DOHH2 (cell line): ENCODE measurements around the gene TNFAIP2.
"Not testable (repeated sequence)": the region's sequence is repeated elsewhere in the genome, so short reads cannot be mapped to it uniquely, and the experiment has no call there.

ENCODE experiments used
- H3F3A ChIP-seq: fragments of 200-600 bp; sonication (generic), shearing (Covaris generic); 2 replicates; pipeline ENCODE4 v1.6.0; 2016; ENCODE audit warnings: antibody characterized with exemption, mild to moderate bottlenecking; ENCODE audit not compliant: control insufficient read depth, insufficient read depth
- H3K27ac ChIP-seq: fragments of 200-600 bp; sonication (generic); 2 replicates; pipeline ENCODE4 v1.5.1; 2014; ENCODE audit warnings: low read depth, mild to moderate bottlenecking, low read length, moderate library complexity
- H3K27me3 ChIP-seq: fragments of 200-600 bp; sonication (generic); 2 replicates; pipeline ENCODE4 v1.6.1; 2014; ENCODE audit warnings: mild to moderate bottlenecking, low read length, mixed read lengths; ENCODE audit not compliant: control insufficient read depth
- H3K36me3 ChIP-seq: fragments of 200-600 bp; sonication (generic); 2 replicates; pipeline ENCODE4 v1.6.1; 2014; ENCODE audit warnings: mild to moderate bottlenecking, low read length, moderate library complexity, mixed read lengths; ENCODE audit not compliant: control insufficient read depth
- H3K4me1 ChIP-seq: fragments of 200-600 bp; sonication (generic); 2 replicates; pipeline ENCODE4 v1.6.1; 2014; ENCODE audit warnings: mild to moderate bottlenecking, low read length, mixed read lengths; ENCODE audit not compliant: control insufficient read depth
- H3K4me2 ChIP-seq: fragments of 200-600 bp; sonication (generic); 2 replicates; pipeline ENCODE4 v1.6.0; 2014; ENCODE audit warnings: mild to moderate bottlenecking, low read length, moderate library complexity
- H3K4me3 ChIP-seq: fragments of 200-600 bp; sonication (generic); 2 replicates; pipeline ENCODE4 v1.5.1; 2014; ENCODE audit warnings: mild to moderate bottlenecking, low read length, mixed read lengths
- H3K79me2 ChIP-seq: fragments of 200-600 bp; sonication (generic); 2 replicates; pipeline ENCODE4 v1.6.1; 2014; ENCODE audit warnings: mild to moderate bottlenecking, low read length, mixed read lengths; ENCODE audit not compliant: control insufficient read depth
- H3K9me2 ChIP-seq: fragments of 200-600 bp; sonication (generic); replicated peaks from 2 replicates; pipeline ENCODE4 v1.6.1; 2014; ENCODE audit warnings: mild to moderate bottlenecking, low read length, mixed read lengths; ENCODE audit not compliant: control insufficient read depth
- H3K9me3 ChIP-seq: fragments of 200-600 bp; sonication (generic); 2 replicates; pipeline ENCODE4 v1.6.1; 2014; ENCODE audit warnings: antibody characterized with exemption, low read length, mixed read lengths; ENCODE audit not compliant: control insufficient read depth, insufficient read depth
- H4K20me1 ChIP-seq: fragments of 200-600 bp; sonication (generic); 2 replicates; pipeline ENCODE4 v1.6.0; 2014; ENCODE audit warnings: low read depth, mild to moderate bottlenecking, antibody characterized with exemption, low read length, moderate library complexity; ENCODE audit not compliant: control insufficient read depth, insufficient read depth
- CTCF ChIP-seq: fragments of 200-600 bp; sonication (generic); IDR thresholded peaks from one replicate; pipeline ENCODE4 v1.5.1; 2014; ENCODE audit warnings: antibody characterized with exemption, mild to moderate bottlenecking, low read depth, low read length; ENCODE audit not compliant: poor library complexity, severe bottlenecking
- EZH2phosphoT487 ChIP-seq: fragments of 200-600 bp; sonication (generic); IDR thresholded peaks from 2 replicates; pipeline ENCODE4 v1.6.1; 2017; ENCODE audit warnings: borderline replicate concordance, mild to moderate bottlenecking, antibody characterized with exemption, low read length, moderate library complexity, mixed read lengths

Gene TNFAIP2

GRCh38 chr14:103165323-103165722 lies 42.1 kb downstream of the TNFAIP2 start:
- TF ChIP-seq CTCF (no peak), EZH2phosphoT487 (no peak)
- H3K27me3 ChIP-seq, result peaks cover 24% of the 10 kb centered on the region
- H3K4me1 ChIP-seq, result no peaks in the 10 kb centered on the region
- no peak overlapping the region for H3K4me2 ChIP-seq
- H3K9me3 ChIP-seq, result peaks cover 24% of the 10 kb centered on the region
- no peaks in the 10 kb centered on the region for H3K79me2 ChIP-seq
- H3K9me2 ChIP-seq, result no peaks in the 10 kb centered on the region
- no peaks in the 10 kb centered on the region for H4K20me1 ChIP-seq
- no peaks in the 10 kb centered on the region for H3K36me3 ChIP-seq
- H3K4me3 ChIP-seq, result no peak overlapping the region
- no peak overlapping the region for H3K27ac ChIP-seq
- no peaks in the 10 kb centered on the region for H3F3A ChIP-seq

GRCh38 chr14:103169954-103170353 lies 46.7 kb downstream of the TNFAIP2 start:
- no peak overlapping the region for H3K4me2 ChIP-seq
- H3F3A ChIP-seq, result no peaks in the 10 kb centered on the region
- no peaks in the 10 kb centered on the region for H3K4me1 ChIP-seq
- H3K27me3 ChIP-seq, result peaks cover 6% of the 10 kb centered on the region; the same call in 1 of the 2 replicates
- no peak overlapping the region for H3K27ac ChIP-seq
- no peak overlapping the region for H3K4me3 ChIP-seq
- no peaks in the 10 kb centered on the region for H4K20me1 ChIP-seq
- no peaks in the 10 kb centered on the region for H3K79me2 ChIP-seq
- TF ChIP-seq CTCF (no peak), EZH2phosphoT487 (no peak)
- H3K9me2 ChIP-seq, result no peaks in the 10 kb centered on the region
- H3K9me3 ChIP-seq, result peaks cover 29% of the 10 kb centered on the region
- H3K36me3 ChIP-seq, result no peaks in the 10 kb centered on the region

DNA sequence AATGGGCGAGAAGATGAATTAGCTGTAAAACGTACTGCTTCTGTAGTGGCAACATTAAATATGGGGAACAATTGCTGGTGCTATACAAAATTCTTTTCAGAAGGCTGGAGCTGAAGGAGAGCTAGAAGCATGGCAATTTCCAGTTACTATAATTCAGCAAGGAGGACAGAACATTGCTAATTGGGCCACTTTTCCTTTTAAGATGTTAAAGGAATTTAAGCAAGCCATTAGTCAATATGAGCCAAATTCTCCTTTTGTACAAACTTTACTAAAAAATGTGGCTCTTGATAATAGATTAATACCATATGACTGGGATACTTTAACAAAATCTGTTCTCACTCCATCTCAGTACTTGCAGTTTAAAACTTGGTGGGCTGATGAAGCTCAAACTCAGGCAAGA lies 47.9 kb downstream of the TNFAIP2 start:
- H3K36me3 ChIP-seq, H3K4me3 ChIP-seq, H3K9me2 ChIP-seq, H3K79me2 ChIP-seq, H4K20me1 ChIP-seq, H3K4me1 ChIP-seq, H3K27ac ChIP-seq, H3K4me2 ChIP-seq, H3F3A ChIP-seq, H3K27me3 ChIP-seq: not testable (repeated sequence)
- H3K9me3 ChIP-seq, result peaks cover 32% of the 10 kb centered on the region

DNA sequence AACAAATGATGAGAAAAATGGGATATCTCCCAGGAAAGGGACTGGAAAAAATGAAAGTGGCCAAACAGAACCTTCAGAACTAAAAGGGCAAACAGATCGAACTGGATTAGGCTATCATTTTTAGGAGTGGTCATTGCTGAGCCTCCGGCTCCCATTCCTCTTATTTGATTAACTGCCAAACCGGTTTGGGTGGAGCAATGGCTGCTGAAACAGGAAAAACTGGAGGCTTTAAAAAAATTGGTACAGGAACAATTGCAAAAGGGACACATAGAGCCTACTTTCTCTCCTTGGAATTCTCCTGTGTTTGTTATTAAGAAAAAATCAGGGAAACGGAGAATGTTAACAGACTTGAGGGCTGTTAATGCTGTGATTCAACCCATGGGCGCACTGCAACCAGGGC lies 49.7 kb downstream of the TNFAIP2 start:
- H3K36me3 ChIP-seq, result no peaks in the 10 kb centered on the region
- H3K4me1 ChIP-seq, result no peaks in the 10 kb centered on the region
- H4K20me1 ChIP-seq, result no peaks in the 10 kb centered on the region
- no peaks in the 10 kb centered on the region for H3K27me3 ChIP-seq
- H3K9me3 ChIP-seq, result peaks cover 31% of the 10 kb centered on the region
- no peaks in the 10 kb centered on the region for H3K79me2 ChIP-seq
- TF ChIP-seq EZH2phosphoT487 (no peak), CTCF (no peak)
- no peak overlapping the region for H3K4me3 ChIP-seq
- H3K4me2 ChIP-seq, result no peak overlapping the region
- no peak overlapping the region for H3K27ac ChIP-seq
- no peaks in the 10 kb centered on the region for H3K9me2 ChIP-seq
- no peaks in the 10 kb centered on the region for H3F3A ChIP-seq

GRCh38 chr14:103173887-103174286 lies 50.6 kb downstream of the TNFAIP2 start:
- H3K9me2 ChIP-seq, H3K27me3 ChIP-seq: not testable (repeated sequence)

DNA sequence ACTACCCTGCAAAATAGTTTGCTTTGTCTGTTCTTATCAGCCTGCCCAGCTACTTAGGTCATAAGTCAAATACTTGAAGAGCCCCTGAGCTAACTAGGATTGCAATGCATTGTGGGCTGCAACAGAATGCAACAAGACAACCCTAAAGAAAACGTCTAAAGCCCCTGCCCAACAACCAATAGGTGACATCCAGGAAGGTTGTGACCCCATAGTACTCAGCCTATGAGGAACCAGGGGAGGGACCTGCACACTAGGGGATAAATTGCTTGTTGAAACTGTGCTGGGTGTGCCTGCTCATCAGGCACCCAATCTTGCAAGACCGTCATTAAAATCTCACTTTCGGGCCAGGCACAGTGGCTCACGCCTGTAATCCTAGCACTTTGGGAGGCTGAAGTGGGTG lies 52.9 kb downstream of the TNFAIP2 start:
- not testable (repeated sequence) for H3K27me3 ChIP-seq, H3K9me3 ChIP-seq, H3K79me2 ChIP-seq, H4K20me1 ChIP-seq, H3K9me2 ChIP-seq, H3K27ac ChIP-seq, H3K4me3 ChIP-seq, H3K4me2 ChIP-seq, H3K36me3 ChIP-seq, H3F3A ChIP-seq, H3K4me1 ChIP-seq

More at GRCh38 chr14:103173887-103174286, 50.6 kb downstream of the TNFAIP2 start:
- not testable (repeated sequence) for H4K20me1 ChIP-seq, H3F3A ChIP-seq, H3K27ac ChIP-seq, H3K4me3 ChIP-seq, H3K4me1 ChIP-seq, H3K36me3 ChIP-seq, H3K79me2 ChIP-seq, H3K4me2 ChIP-seq
- peaks cover 21% of the 10 kb centered on the region for H3K9me3 ChIP-seq
